ENCODE results near the gene ACVR2B. TPM values are rescaled to one million over a fixed set of nuclear protein-coding genes. Genes with fewer than 3 reads are reported as not detected.

ACVR2B gene
- total and polyA plus RNA-seq, 2 of the 13 experiments (the other 11 are each of a cell fraction or from before 2014, with no cell fraction given), result 10.0 to 12.7 TPM

DNA sequence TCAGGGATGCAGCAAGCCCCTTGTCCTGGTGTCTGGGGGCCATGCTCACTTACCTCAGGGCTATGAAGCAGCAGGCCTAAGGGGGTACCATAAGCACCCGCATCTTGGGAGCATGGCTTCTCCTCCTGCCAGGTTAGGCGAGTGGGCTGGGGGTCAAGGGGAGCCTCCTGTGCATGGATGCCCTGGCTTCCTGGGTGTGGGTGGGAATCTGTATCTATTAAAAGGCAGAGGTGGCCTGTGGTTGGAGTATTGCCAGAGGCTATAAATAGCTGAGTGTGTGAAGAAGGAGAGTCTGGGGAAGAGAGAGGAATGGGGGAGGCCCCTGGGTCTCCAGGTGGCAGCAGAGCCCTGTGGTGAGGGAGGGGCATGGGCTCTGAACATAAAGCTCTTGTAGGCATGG, 19.5 kb downstream of the ACVR2B start:
- DNase-seq (ENCODE audit: low spot score) (no peak), FAIRE-seq (no peak), ATAC-seq (no peak)
- H2AFZ ChIP-seq (ENCODE audit: low read length), result no peak overlapping the region
- H3K4me1 ChIP-seq (ENCODE audit: insufficient read depth, low read length), result peaks cover 42% of the 10 kb centered on the region
- CTCF ChIA-PET (ENCODE audit: low intra/inter-chr PET ratio, low total read pairs), result no interaction called here
- POLR2A ChIA-PET, result no interaction called here
- no peak overlapping the region for H3K27ac ChIP-seq (ENCODE audit: extremely low read length, insufficient read depth, low read length)
- peaks cover 17% of the 10 kb centered on the region for H3K9me3 ChIP-seq (ENCODE audit: low read length)
- H4K20me1 ChIP-seq (ENCODE audit: insufficient read depth, low read length), result peaks cover 43% of the 10 kb centered on the region
- H3K4me3 ChIP-seq (replicated peaks in 1 of 3; ENCODE audit: insufficient read depth in 1 of 3, low read depth in 2 of 3, low read length in 3 of 3), result no peak overlapping the region
- H3K4me2 ChIP-seq (ENCODE audit: low read depth, low read length), result no peak overlapping the region
- peaks cover 3 to 6% of the 10 kb centered on the region in 2 experiments; a peak in 3 of 5 replicates for H3K36me3 ChIP-seq (replicated peaks in 1 of 2; ENCODE audit: control insufficient read depth in 1 of 2, insufficient read depth in 2 of 2, low read length in 2 of 2)
- BruUV-seq (replicated peaks), result no TSS peak
- 97% methylated on average over 2 of the region's 2 CpGs for WGBS (ENCODE audit: low lambda C conversion rate)
- H3K27me3 ChIP-seq (ENCODE audit: control insufficient read depth in 1 of 2, insufficient read depth in 2 of 2, low read length in 2 of 2), result no peaks in the 10 kb centered on the region
- no peak for TF ChIP-seq AKAP8 (CRISPR knock-in tag; IDR thresholded peaks at IDR 0.05)
- no peak overlapping the region for H3K9ac ChIP-seq (ENCODE audit: insufficient read depth, low read depth, low read length)
- in situ Hi-C loops (cut with HindIII; ENCODE audit: extremely low pct_ligation_motif_present, low pct_unique_long_range_greater_than_20kb) (loop anchor here (25.0 kb wide), 1 partner anchor 336 kb away; the partner anchor contains the start of genes ACAA1 and MYD88), intact Hi-C loops (cut with micrococcal nuclease; ENCODE audit: unreplicated experiment) (no loop called here)
- peaks cover 55% of the 10 kb centered on the region for H3K79me2 ChIP-seq (ENCODE audit: insufficient read depth, low read length)

DNA sequence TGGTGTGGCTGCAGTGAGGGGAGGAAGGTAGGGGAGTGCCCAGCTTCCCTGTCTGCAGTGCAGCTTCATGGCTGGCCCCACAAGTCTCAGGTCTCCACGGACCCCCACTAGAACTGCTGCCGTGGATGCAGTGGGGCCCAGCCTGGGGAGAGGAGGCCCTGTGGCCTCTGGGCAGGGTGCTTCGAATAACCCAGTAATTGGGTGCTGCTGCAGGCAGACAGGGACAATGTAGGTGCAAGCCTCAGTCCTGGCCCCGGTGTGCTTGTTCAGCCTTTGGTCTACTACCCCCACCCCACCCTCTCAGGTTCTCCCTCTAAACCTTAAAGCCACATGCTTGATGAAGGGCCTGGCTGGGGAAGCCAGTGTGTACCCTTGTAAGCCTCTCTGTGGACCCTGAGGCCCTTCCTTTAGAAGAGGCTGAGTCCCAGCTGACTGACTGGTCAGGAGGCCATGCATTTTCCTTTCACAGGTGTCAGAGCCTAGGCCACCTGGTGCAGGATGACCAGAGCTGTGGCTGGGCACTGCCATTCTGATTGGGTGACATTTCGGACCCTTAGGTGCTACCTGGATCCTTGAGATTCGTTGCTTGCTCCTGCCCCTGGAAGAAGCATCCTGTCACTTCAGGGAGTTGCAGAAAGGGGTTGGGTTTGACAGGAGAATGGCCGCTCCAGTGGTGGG, 21.4 kb downstream of the ACVR2B start:
- Histone ChIP-seq H3K27ac (ENCODE audit: extremely low read length, insufficient read depth, low read length) (no peak overlapping the region), H3K9me3 (ENCODE audit: low read length) (no peaks in the 10 kb centered on the region), H3K4me3 (replicated peaks in 1 of 3; ENCODE audit: insufficient read depth in 1 of 3, low read depth in 2 of 3, low read length in 3 of 3) (no peak overlapping the region), H3K4me2 (ENCODE audit: low read depth, low read length) (no peak overlapping the region), H3K27me3 (ENCODE audit: control insufficient read depth in 1 of 2, insufficient read depth in 2 of 2, low read length in 2 of 2) (no peaks in the 10 kb centered on the region), H3K36me3 (replicated peaks in 1 of 2; ENCODE audit: control insufficient read depth in 1 of 2, insufficient read depth in 2 of 2, low read length in 2 of 2) (peaks cover 8 to 19% of the 10 kb centered on the region in 2 experiments), H2AFZ (ENCODE audit: low read length) (no peak overlapping the region), H3K4me1 (ENCODE audit: insufficient read depth, low read length) (peaks cover 42% of the 10 kb centered on the region), H4K20me1 (ENCODE audit: insufficient read depth, low read length) (peaks cover 52% of the 10 kb centered on the region), H3K9ac (ENCODE audit: insufficient read depth, low read depth, low read length) (no peak overlapping the region), H3K79me2 (ENCODE audit: insufficient read depth, low read length) (peaks cover 41% of the 10 kb centered on the region)
- CTCF ChIA-PET (ENCODE audit: low intra/inter-chr PET ratio, low total read pairs), result no interaction called here
- BruUV-seq (replicated peaks), result no TSS peak
- 96% methylated on average over 4 of the region's 7 CpGs for WGBS (ENCODE audit: low lambda C conversion rate)
- ATAC-seq, result no peak
- no peak for FAIRE-seq
- intact Hi-C loops (cut with micrococcal nuclease; ENCODE audit: unreplicated experiment) (no loop called here), in situ Hi-C loops (cut with HindIII; ENCODE audit: extremely low pct_ligation_motif_present, low pct_unique_long_range_greater_than_20kb) (loop anchor here (25.0 kb wide), 1 partner anchor 338 kb away; the partner anchor contains the start of genes ACAA1 and MYD88)
- DNase-seq (ENCODE audit: low spot score), result no peak
- POLR2A ChIA-PET, result no interaction called here
- TF ChIP-seq ZNF343 (CRISPR knock-in tag; IDR thresholded peaks at IDR 0.05) (no peak), ASH2L (IDR thresholded peaks at IDR 0.05; ENCODE audit: insufficient read length, low read depth, low read length) (no peak), PCBP1 (IDR thresholded peaks at IDR 0.05; ENCODE audit: borderline replicate concordance, low read depth, low read length) (no peak), ISX (CRISPR knock-in tag; conservative IDR thresholded peaks at IDR 0.05) (no peak), ZIK1 (CRISPR knock-in tag; IDR thresholded peaks at IDR 0.05; ENCODE audit: borderline replicate concordance, low read depth) (no peak), HOXD1 (CRISPR knock-in tag; IDR thresholded peaks at IDR 0.05) (no peak), ZFP62 (CRISPR knock-in tag; IDR thresholded peaks at IDR 0.05) (no peak), SRY (CRISPR knock-in tag; IDR thresholded peaks at IDR 0.05) (no peak), FIP1L1 (IDR thresholded peaks at IDR 0.05; ENCODE audit: borderline replicate concordance, insufficient read depth, low read depth, low read length) (no peak), AHR (CRISPR knock-in tag; IDR thresholded peaks at IDR 0.05) (no peak)
- TF ChIP-seq, protein P1, sequence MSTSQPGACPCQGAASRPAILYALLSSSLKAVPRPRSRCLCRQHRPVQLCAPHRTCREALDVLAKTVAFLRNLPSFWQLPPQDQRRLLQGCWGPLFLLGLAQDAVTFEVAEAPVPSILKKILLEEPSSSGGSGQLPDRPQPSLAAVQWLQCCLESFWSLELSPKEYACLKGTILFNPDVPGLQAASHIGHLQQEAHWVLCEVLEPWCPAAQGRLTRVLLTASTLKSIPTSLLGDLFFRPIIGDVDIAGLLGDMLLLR (CRISPR knock-in tag; IDR thresholded peaks at IDR 0.05), result no peak
- TF ChIP-seq, protein P2, sequence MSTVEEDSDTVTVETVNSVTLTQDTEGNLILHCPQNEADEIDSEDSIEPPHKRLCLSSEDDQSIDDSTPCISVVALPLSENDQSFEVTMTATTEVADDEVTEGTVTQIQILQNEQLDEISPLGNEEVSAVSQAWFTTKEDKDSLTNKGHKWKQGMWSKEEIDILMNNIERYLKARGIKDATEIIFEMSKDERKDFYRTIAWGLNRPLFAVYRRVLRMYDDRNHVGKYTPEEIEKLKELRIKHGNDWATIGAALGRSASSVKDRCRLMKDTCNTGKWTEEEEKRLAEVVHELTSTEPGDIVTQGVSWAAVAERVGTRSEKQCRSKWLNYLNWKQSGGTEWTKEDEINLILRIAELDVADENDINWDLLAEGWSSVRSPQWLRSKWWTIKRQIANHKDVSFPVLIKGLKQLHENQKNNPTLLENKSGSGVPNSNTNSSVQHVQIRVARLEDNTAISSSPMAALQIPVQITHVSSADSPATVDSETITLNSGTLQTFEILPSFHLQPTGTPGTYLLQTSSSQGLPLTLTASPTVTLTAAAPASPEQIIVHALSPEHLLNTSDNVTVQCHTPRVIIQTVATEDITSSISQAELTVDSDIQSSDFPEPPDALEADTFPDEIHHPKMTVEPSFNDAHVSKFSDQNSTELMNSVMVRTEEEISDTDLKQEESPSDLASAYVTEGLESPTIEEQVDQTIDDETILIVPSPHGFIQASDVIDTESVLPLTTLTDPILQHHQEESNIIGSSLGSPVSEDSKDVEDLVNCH (CRISPR knock-in tag; IDR thresholded peaks at IDR 0.05), result no peak
- TF ChIP-seq, protein P3, sequence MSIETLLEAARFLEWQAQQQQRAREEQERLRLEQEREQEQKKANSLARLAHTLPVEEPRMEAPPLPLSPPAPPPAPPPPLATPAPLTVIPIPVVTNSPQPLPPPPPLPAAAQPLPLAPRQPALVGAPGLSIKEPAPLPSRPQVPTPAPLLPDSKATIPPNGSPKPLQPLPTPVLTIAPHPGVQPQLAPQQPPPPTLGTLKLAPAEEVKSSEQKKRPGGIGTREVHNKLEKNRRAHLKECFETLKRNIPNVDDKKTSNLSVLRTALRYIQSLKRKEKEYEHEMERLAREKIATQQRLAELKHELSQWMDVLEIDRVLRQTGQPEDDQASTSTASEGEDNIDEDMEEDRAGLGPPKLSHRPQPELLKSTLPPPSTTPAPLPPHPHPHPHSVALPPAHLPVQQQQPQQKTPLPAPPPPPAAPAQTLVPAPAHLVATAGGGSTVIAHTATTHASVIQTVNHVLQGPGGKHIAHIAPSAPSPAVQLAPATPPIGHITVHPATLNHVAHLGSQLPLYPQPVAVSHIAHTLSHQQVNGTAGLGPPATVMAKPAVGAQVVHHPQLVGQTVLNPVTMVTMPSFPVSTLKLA (IDR thresholded peaks at IDR 0.05), result no peak

Measured in HepG2 (cell line).